ENCODE results near the gene AKT1.

- TF ChIP-seq HMG20A (CRISPR knock-in tag; IDR thresholded peaks at IDR 0.05; ENCODE audit: borderline replicate concordance) = no peak
- TF ChIP-seq EZH2 (conservative IDR thresholded peaks at IDR 0.05; ENCODE audit: low read depth, low read length) = no peak
- no peak for TF ChIP-seq MYC (CRISPR knock-in tag; IDR thresholded peaks at IDR 0.05; ENCODE audit: borderline replicate concordance)
- no peak for TF ChIP-seq ZSCAN9 (CRISPR knock-in tag; IDR thresholded peaks at IDR 0.05; ENCODE audit: borderline replicate concordance)
- TF ChIP-seq PHF8 (CRISPR knock-in tag; IDR thresholded peaks at IDR 0.05) = no peak
- TF ChIP-seq ZNF549 (CRISPR knock-in tag; IDR thresholded peaks at IDR 0.05) = no peak
- no peak for TF ChIP-seq ZFP91 (CRISPR knock-in tag; IDR thresholded peaks at IDR 0.05; ENCODE audit: borderline replicate concordance)
- TF ChIP-seq ZNF713 (CRISPR knock-in tag; IDR thresholded peaks at IDR 0.05) = no peak
- no peak for TF ChIP-seq FOXA3 (CRISPR knock-in tag; IDR thresholded peaks at IDR 0.05)
- no peak for TF ChIP-seq CTCF (CRISPR knock-in tag; IDR thresholded peaks at IDR 0.05)
These were observed 41.9 kb downstream of the AKT1 start for GRCh38 chr14:104753528-104754212.
